K562 (cell line): ENCODE measurements around the gene DLX2. TPM values are rescaled to one million over a fixed set of nuclear protein-coding genes. Genes with fewer than 3 reads are reported as not detected.

Experiments used
- ATAC-seq: fragments of 200-7000 bp; cut with Tn5 transposase; 3 replicates; pipeline ENCODE4 v1.9.1; 2020; ENCODE audit warnings: moderate library complexity
- BruUV-seq: library from RNA; stranded (reverse); fragments of 400-500 nt; replicated peaks from 2 replicates; lab custom pipeline; 2021; lab: Mats Ljungman, UMichigan
- CTCF ChIA-PET: fragments of 300-600 bp; formaldehyde crosslinking; extraction: SDS; loops from one replicate; lab custom pipeline; 2021; ENCODE audit warnings: low intra/inter-chr PET ratio; lab: Yijun Ruan, JAX
- POLR2A ChIA-PET: fragments of 300-600, 350-650 bp; sonication (Branson Sonifier 250); formaldehyde crosslinking; extraction: SDS; loops from one replicate; lab custom pipeline; 2021; ENCODE audit warnings: antibody characterized with exemption, inconsistent platforms; lab: Yijun Ruan, JAX
- DNase-seq, 4 experiments: peaks; one replicate each; pipeline versions ENCODE4 v3.0.0 to v3.0.0-alpha.2; 2011 to 2018; ENCODE audit warnings: low spot score in 3 of 4, mixed read lengths in 3 of 4; ENCODE audit errors: extremely low read depth in 1 of 4
- FAIRE-seq: peaks from 2 replicates; lab custom pipeline; 2011; peaks lifted over from hg19 to GRCh38; lab: Jason Lieb, UNC
- H2AFZ ChIP-seq: 2 replicates; pipeline ENCODE4 v1.6.0; 2011; ENCODE audit warnings: low read depth, low read length, control low read depth, inconsistent platforms
- H3K27ac ChIP-seq: fragments of 200-600 bp; 3 replicates; pipeline ENCODE4 v1.8.0; 2011; ENCODE audit warnings: low read depth, mild to moderate bottlenecking, control low read depth, inconsistent platforms, low read length, moderate library complexity, mixed read lengths; ENCODE audit errors: extremely low read depth
- H3K27me3 ChIP-seq, 2 experiments: fragments of 300-600 bp in 1 of 2; 2 replicates in 1 of 2; 3 replicates in 1 of 2; pipeline versions ENCODE4 v1.6.0 to v1.8.0; 2011; ENCODE audit warnings: inconsistent platforms in 2 of 2, low read length in 2 of 2, mild to moderate bottlenecking in 1 of 2, mixed read lengths in 1 of 2, moderate library complexity in 1 of 2; ENCODE audit not compliant: control insufficient read depth in 2 of 2, insufficient read depth in 2 of 2
- H3K36me3 ChIP-seq: fragments of 300-600 bp; 3 replicates; pipeline ENCODE4 v1.8.0; 2011; ENCODE audit warnings: mild to moderate bottlenecking, low read length, inconsistent platforms; ENCODE audit not compliant: control insufficient read depth, insufficient read depth
- H3K4me1 ChIP-seq, 2 experiments: fragments of 200-600 bp in 1 of 2; replicated peaks in 1 of 2; 2 replicates in 1 of 2; 3 replicates in 1 of 2; pipeline versions ENCODE4 v1.5.1 to v1.8.0; 2011; ENCODE audit warnings: inconsistent platforms in 2 of 2, low read length in 2 of 2, mild to moderate bottlenecking in 1 of 2, mixed read lengths in 1 of 2, moderate library complexity in 1 of 2; ENCODE audit not compliant: control insufficient read depth in 2 of 2, insufficient read depth in 2 of 2
- H3K4me2 ChIP-seq: 2 replicates; pipeline ENCODE4 v1.6.1; 2011; ENCODE audit warnings: low read length, control low read depth, inconsistent platforms, mixed read lengths; ENCODE audit not compliant: insufficient read depth
- H3K4me3 ChIP-seq: fragments of 200-600 bp; sonication (generic), shearing (Covaris generic); 2 replicates; pipeline ENCODE4 v1.5.1; 2016; ENCODE audit warnings: control low read depth, inconsistent platforms
- H3K79me2 ChIP-seq: fragments of 200-600 bp; 3 replicates; pipeline ENCODE4 v1.8.0; 2011; ENCODE audit warnings: low read length, inconsistent platforms; ENCODE audit not compliant: control insufficient read depth, insufficient read depth
- H3K9ac ChIP-seq, 2 experiments: 2 replicates each; pipeline versions ENCODE4 v1.6.0 to v1.6.1; 2011; ENCODE audit warnings: low read depth in 2 of 2, low read length in 2 of 2, control low read depth in 1 of 2, inconsistent platforms in 1 of 2, mild to moderate bottlenecking in 1 of 2, mixed read lengths in 1 of 2; ENCODE audit not compliant: insufficient read depth in 1 of 2
- H3K9me1 ChIP-seq: one replicate; pipeline ENCODE4 v1.6.0; 2011; ENCODE audit warnings: inconsistent platforms, mild to moderate bottlenecking, low read length, moderate library complexity; ENCODE audit not compliant: control insufficient read depth, insufficient read depth
- H3K9me3 ChIP-seq: replicated peaks from 2 replicates; pipeline ENCODE4 v1.5.1; 2011; ENCODE audit warnings: low read depth, low read length, inconsistent platforms; ENCODE audit not compliant: control insufficient read depth, insufficient read depth
- H4K20me1 ChIP-seq: replicated peaks from 2 replicates; pipeline ENCODE4 v1.6.1; 2011; ENCODE audit warnings: low read length, inconsistent platforms, mixed read lengths; ENCODE audit not compliant: control insufficient read depth, insufficient read depth
- ATF2 ChIP-seq: sonication (generic); formaldehyde crosslinking; IDR thresholded peaks from 2 replicates; pipeline ENCODE4 v1.8.1; 2022; ENCODE audit warnings: missing genetic modification reagents
- ELF1 ChIP-seq: fragments of 200-800 bp; sonication (Bioruptor generic); IDR thresholded peaks from 2 replicates; pipeline ENCODE4 v1.6.1; 2016; ENCODE audit warnings: missing genetic modification characterization, missing compliant biosample characterization
- FOXM1 ChIP-seq, 2 experiments: fragments of 450-650 bp in 1 of 2; sonication (generic) in 1 of 2; formaldehyde crosslinking in 1 of 2; IDR thresholded peaks; 2 replicates each; pipeline versions ENCODE4 v1.6.1 to v1.9.0; 2017 to 2022; ENCODE audit warnings: low read depth in 2 of 2, mild to moderate bottlenecking in 2 of 2, missing genetic modification reagents in 1 of 2, moderate library complexity in 1 of 2
- KDM2B ChIP-seq: fragments of 250-450 bp; sonication (Bioruptor Pico); IDR thresholded peaks from 2 replicates; pipeline ENCODE4 v1.8.0; 2021; ENCODE audit warnings: mild to moderate bottlenecking, moderate library complexity
- NCOA1 ChIP-seq: fragments of 450-650 bp; IDR thresholded peaks from 2 replicates; pipeline ENCODE4 v1.6.1; 2016; ENCODE audit warnings: low read depth
- POLR2G ChIP-seq: fragments of 200-400 bp; formaldehyde crosslinking; IDR thresholded peaks from 2 replicates; pipeline ENCODE4 v1.6.1; 2017; ENCODE audit warnings: low read depth, mild to moderate bottlenecking, antibody characterized with exemption, low read length, moderate library complexity
- SRF ChIP-seq, 2 experiments: fragments of 250-450, 450-650 bp in 1 of 2; sonication (Bioruptor Pico) in 1 of 2; sonication (generic) in 1 of 2; formaldehyde crosslinking; IDR thresholded peaks; 2 replicates each; pipeline versions ENCODE4 v1.5.0 to v1.5.1; 2020 to 2022; ENCODE audit warnings: mild to moderate bottlenecking in 1 of 2, missing genetic modification reagents in 1 of 2
- SRSF3 ChIP-seq: fragments of 200-400 bp; formaldehyde crosslinking; IDR thresholded peaks from 2 replicates; pipeline ENCODE4 v1.6.1; 2016; ENCODE audit warnings: mild to moderate bottlenecking, low read length, moderate library complexity; ENCODE audit not compliant: insufficient read depth
- YBX1 ChIP-seq: fragments of 450-650 bp; IDR thresholded peaks from 2 replicates; pipeline ENCODE4 v1.7.1; 2016; ENCODE audit warnings: mild to moderate bottlenecking
- ZBTB12 ChIP-seq: fragments of 250-450 bp; sonication (Bioruptor Pico); IDR thresholded peaks from 2 replicates; pipeline ENCODE4 v1.4.0; 2020
- ZNF507 ChIP-seq: conservative IDR thresholded peaks from 2 replicates; pipeline ENCODE4 v1.6.1; 2017; ENCODE audit warnings: missing genetic modification characterization, missing compliant biosample characterization
- WGBS: fragments of 100-300 bp; shearing (Covaris generic); methylation state at CpG from one replicate; pipeline ENCODE4 v1.1.6; 2016; ENCODE audit warnings: low coverage, mixed read lengths; ENCODE audit not compliant: insufficient coverage; ENCODE audit errors: missing lambda C conversion rate; 5-methylcytosine and 5-hydroxymethylcytosine counted together
- in situ Hi-C: fragments of 300-500 bp; cut with MboI; formaldehyde crosslinking; loops from 4 replicates; pipeline ENCODE4 v1.15.0; 2018; ENCODE audit warnings: inconsistent platforms, mixed read lengths
- intact Hi-C: fragments of 100-400 bp; cut with micrococcal nuclease; formaldehyde crosslinking; loops from 2 replicates; pipeline ENCODE4 v1.14.2; 2022
- polyA plus RNA-seq, 8 experiments: library from polyadenylated mRNA; depleted of rRNA in 4 of 8; stranded (reverse) in 5 of 8; unstranded in 3 of 8; fragments of >200 nt; fragmentation: Nextera tagmentation in 2 of 8; fragmentation: Illumina TruSeq in 1 of 8; extraction: Ambion mirVana in 2 of 8; extraction: Trizol in 1 of 8; gene quantifications; 2 replicates each; pipeline versions ENCODE4 v1.2.1 to v1.2.3, GENCODE V29; 2011 to 2014; ENCODE audit warnings: inconsistent platforms in 1 of 8, missing spikeins in 1 of 8
- total RNA-seq, 7 experiments: library from RNA; depleted of rRNA in 6 of 7; stranded (reverse); fragments of >200 nt in 6 of 7; fragmentation: Illumina TruSeq in 2 of 7; extraction: Trizol in 2 of 7; gene quantifications; 2 replicates each; pipeline versions ENCODE4 v1.2.1 to v1.2.3, GENCODE V29; 2011 to 2021; ENCODE audit warnings: low replicate concordance in 1 of 7

DLX2 gene
- total and polyA plus RNA-seq, 9 of the 15 experiments (the other 6 are each of a cell fraction or from before 2014, with no cell fraction given): 0.14 to 4.3 (median 0.86) TPM

- DNase-seq: no peak
- no peaks in the 10 kb centered on the region for H3K27me3 ChIP-seq
- intact Hi-C loops: no loop called here
These were observed 11.6 kb downstream of the DLX2 start for GRCh38 chr2:172091000-172091641.

GRCh38 chr2:172090044-172090961 is 12.4 kb downstream of the DLX2 start:
- ATAC-seq: no peak
- no peaks in the 10 kb centered on the region for H3K9me1 ChIP-seq
- intact Hi-C loops (no loop called here), in situ Hi-C loops (no loop called here)
- peaks cover 7 to 25% of the 10 kb centered on the region in 2 experiments; a peak in 3 of 5 replicates for H3K4me1 ChIP-seq
- FAIRE-seq: no peak
- H3K27me3 ChIP-seq: no peaks in the 10 kb centered on the region
- no peak overlapping the region for H3K9ac ChIP-seq
- ChIA-PET POLR2A (interaction anchor here (0.7 to 1.7 kb wide), 3 partner anchors 9 to 339 kb away, joined by 3 read pairs; no protein-coding TSS in a partner anchor), CTCF (no interaction called here)
- H4K20me1 ChIP-seq: no peaks in the 10 kb centered on the region
- no peaks in the 10 kb centered on the region for H3K9me3 ChIP-seq
- no peak overlapping the region for H3K27ac ChIP-seq
- H3K79me2 ChIP-seq: peaks cover 8% of the 10 kb centered on the region; the same call in 2 of the 3 replicates
- no peak for DNase-seq
- H2AFZ ChIP-seq: no peak overlapping the region
- H3K36me3 ChIP-seq: peaks cover 20% of the 10 kb centered on the region; the same call in 1 of the 3 replicates
- H3K4me2 ChIP-seq: no peak overlapping the region
- no peak overlapping the region for H3K4me3 ChIP-seq
- WGBS: 77% methylated on average over 33 of the region's 39 CpGs
- no TSS peak for BruUV-seq
- TF ChIP-seq ATF2 (CRISPR knock-in tag) (no peak), FOXM1 (IDR thresholded peaks at IDR 0.05; ENCODE audit: low read depth) (no peak), FOXM1 (CRISPR knock-in tag; IDR thresholded peaks at IDR 0.05; ENCODE audit: low read depth) (no peak), POLR2G (peak; percentile 70), SRF (CRISPR knock-in tag; IDR thresholded peaks at IDR 0.05) (no peak), KDM2B (CRISPR knock-in tag) (no peak), YBX1 (no peak), ZBTB12 (no peak), ELF1 (no peak)

More at GRCh38 chr2:172091000-172091641, 11.6 kb downstream of the DLX2 start:
- no peak overlapping the region for H2AFZ ChIP-seq
- no peaks in the 10 kb centered on the region for H3K9me1 ChIP-seq
- no TSS peak for BruUV-seq
- H3K4me2 ChIP-seq: no peak overlapping the region
- ChIA-PET POLR2A (interaction anchor here (0.7 to 1.7 kb wide), 2 partner anchors 12 to 340 kb away, joined by 3 to 6 read pairs; partner anchors contain the start of gene DLX2), CTCF (interaction anchor here (0.6 kb wide), 1 partner anchor 13 kb away, joined by 3 read pairs; no protein-coding TSS in a partner anchor)
- no peaks in the 10 kb centered on the region for H4K20me1 ChIP-seq
- in situ Hi-C loops: no loop called here
- ATAC-seq: no peak
- TF ChIP-seq SRSF3 (no peak), ZNF507 (tag) (no peak), NCOA1 (no peak)
- no peak overlapping the region for H3K4me3 ChIP-seq
- no peak for FAIRE-seq
- peaks cover 20% of the 10 kb centered on the region; the same call in 1 of the 3 replicates for H3K36me3 ChIP-seq
- H3K27ac ChIP-seq: no peak overlapping the region
- H3K9ac ChIP-seq: no peak overlapping the region
- H3K79me2 ChIP-seq: peaks cover 1% of the 10 kb centered on the region; the same call in 2 of the 3 replicates
- peaks cover 5 to 19% of the 10 kb centered on the region in 2 experiments; a peak in 3 of 5 replicates for H3K4me1 ChIP-seq
- 75% methylated on average over 13 of the region's 13 CpGs for WGBS
- H3K9me3 ChIP-seq: no peaks in the 10 kb centered on the region
